ENCODE measurements around the gene OSBPL8. TPM values are rescaled to one million over a fixed set of nuclear protein-coding genes. Genes with fewer than 3 reads are reported as not detected.

OSBPL8 gene
- total and polyA plus RNA-seq, 2 of the 8 experiments (the other 6 are each of a cell fraction or from before 2014, with no cell fraction given), result 10.9 to 81.1 TPM

GRCh38 chr12:76457818-76458217 lies 101.8 kb downstream of the OSBPL8 start:
- no peak overlapping the region for H2BK15ac ChIP-seq (ENCODE audit: low read length)
- no peak overlapping the region for H3K9ac ChIP-seq (replicated peaks in 1 of 4; ENCODE audit: extremely low read depth in 1 of 4, low read depth in 3 of 4, low read length in 3 of 4)
- no peak overlapping the region for H3K18ac ChIP-seq (ENCODE audit: extremely low read depth, low read length)
- no peak overlapping the region for H3K4me2 ChIP-seq (ENCODE audit: insufficient read depth in 1 of 2, low read depth in 2 of 2, low read length in 2 of 2)
- no peak overlapping the region for H4K5ac ChIP-seq (ENCODE audit: insufficient read length, low read depth, low read length)
- POLR2A ChIA-PET (ENCODE audit: partially characterized antibody), result interaction anchor here (0.8 kb wide), 1 partner anchor 14 kb away, joined by 4 read pairs; no protein-coding TSS in a partner anchor
- H2AK5ac ChIP-seq (ENCODE audit: low read depth, low read length), result no peak overlapping the region
- no peak overlapping the region for H2BK12ac ChIP-seq (ENCODE audit: low read depth, low read length)
- H3K27ac ChIP-seq (ENCODE audit: low read depth, low read length), result no peak overlapping the region
- H3K23ac ChIP-seq (ENCODE audit: insufficient read length), result no peak overlapping the region
- H3K23me2 ChIP-seq (ENCODE audit: low read depth, low read length), result no peaks in the 10 kb centered on the region
- H3K79me2 ChIP-seq (ENCODE audit: control insufficient read depth in 1 of 2, insufficient read depth in 2 of 2, low read length in 2 of 2), result no peaks in the 10 kb centered on the region
- no peak overlapping the region for H3K56ac ChIP-seq (replicated peaks; ENCODE audit: insufficient read length, low read depth, low read length)
- H2BK120ac ChIP-seq (replicated peaks; ENCODE audit: low read depth, low read length), result no peak overlapping the region
- H4K20me1 ChIP-seq (replicated peaks in 1 of 2; ENCODE audit: control insufficient read depth in 1 of 2, insufficient read depth in 2 of 2, low read length in 2 of 2), result peaks cover 0 to 4% of the 10 kb centered on the region in 2 experiments
- no peak overlapping the region for H2BK20ac ChIP-seq (ENCODE audit: low read length)
- H2AFZ ChIP-seq (ENCODE audit: low read length), result no peak overlapping the region
- WGBS, 2 experiments (ENCODE audit: extremely low coverage in 1 of 2, insufficient coverage in 1 of 2, insufficient read length in 1 of 2, insufficient replicate concordance in 2 of 2, low coverage in 1 of 2, low lambda C conversion rate in 2 of 2, missing lambda C conversion rate in 1 of 2), result 60% methylated on average over 5 of the region's 5 CpGs; no CpG with 5 or more reads in 1 of the 2 experiments
- no peak overlapping the region for H4K8ac ChIP-seq (ENCODE audit: extremely low read depth, insufficient read depth, low read length)
- no peaks in the 10 kb centered on the region for H3K4me1 ChIP-seq (replicated peaks in 1 of 4; ENCODE audit: control insufficient read depth in 3 of 4, insufficient read depth in 4 of 4, low read length in 3 of 4)
- no peaks in the 10 kb centered on the region for H3K27me3 ChIP-seq (replicated peaks in 1 of 4; ENCODE audit: control insufficient read depth in 3 of 4, extremely low read depth in 1 of 4, insufficient read depth in 3 of 4, low read length in 3 of 4)
- H4K91ac ChIP-seq (replicated peaks; ENCODE audit: insufficient read length, low read length), result no peak overlapping the region
- no peak for DNase-seq (ENCODE audit: low read depth in 1 of 2, low spot score in 2 of 2)
- no peaks in the 10 kb centered on the region for H3K9me3 ChIP-seq (ENCODE audit: insufficient read depth in 2 of 2, low read depth in 1 of 2, low read length in 1 of 2)
- no peak overlapping the region for H2BK5ac ChIP-seq (ENCODE audit: low read depth, low read length)
- no peaks in the 10 kb centered on the region for H3K79me1 ChIP-seq (ENCODE audit: low read depth, low read length)
- H3K36me3 ChIP-seq (ENCODE audit: control insufficient read depth in 2 of 4, insufficient read depth in 4 of 4, low read length in 3 of 4), result no peaks in the 10 kb centered on the region
- FAIRE-seq, result no peak
- no peak overlapping the region for H3K4ac ChIP-seq (replicated peaks; ENCODE audit: insufficient read length, low read depth, low read length)
- CTCF ChIA-PET (ENCODE audit: partially characterized antibody), result interaction anchor here (1.1 to 1.8 kb wide), 3 partner anchors 11 to 403 kb away, joined by 3 to 5 read pairs (median 3); no protein-coding TSS in a partner anchor
- H3K4me3 ChIP-seq (ENCODE audit: extremely low read depth in 1 of 4, insufficient read depth in 2 of 4, low read depth in 3 of 4, low read length in 4 of 4), result no peak overlapping the region
- no peak overlapping the region for H3K14ac ChIP-seq (ENCODE audit: insufficient read length)
- TF ChIP-seq SRF (IDR thresholded peaks at IDR 0.05; ENCODE audit: low read depth, low read length) (no peak), TAF1 (IDR thresholded peaks at IDR 0.05; ENCODE audit: low read depth, low read length) (no peak), SIN3A (conservative IDR thresholded peaks at IDR 0.05 in 1 of 2, IDR thresholded peaks at IDR 0.05 in 1 of 2; ENCODE audit: low read depth in 1 of 2, low read length in 2 of 2) (no peak), GTF2F1 (IDR thresholded peaks at IDR 0.05; ENCODE audit: borderline replicate concordance, low read depth, low read length) (no peak), TCF12 (IDR thresholded peaks at IDR 0.05; ENCODE audit: low read depth, low read length) (no peak), ASH2L (IDR thresholded peaks at IDR 0.05; ENCODE audit: low read length) (no peak), KDM1A (IDR thresholded peaks at IDR 0.05; ENCODE audit: borderline replicate concordance, low read length) (no peak), CBX5 (IDR thresholded peaks at IDR 0.05; ENCODE audit: low read depth, low read length) (no peak), RXRA (IDR thresholded peaks at IDR 0.05; ENCODE audit: insufficient read depth, low read depth, low read length) (no peak), TEAD4 (IDR thresholded peaks at IDR 0.05; ENCODE audit: low read depth, low read length) (no peak), CBX8 (IDR thresholded peaks at IDR 0.05; ENCODE audit: borderline replicate concordance, low read depth, low read length) (no peak)
- TF ChIP-seq, protein P1, sequence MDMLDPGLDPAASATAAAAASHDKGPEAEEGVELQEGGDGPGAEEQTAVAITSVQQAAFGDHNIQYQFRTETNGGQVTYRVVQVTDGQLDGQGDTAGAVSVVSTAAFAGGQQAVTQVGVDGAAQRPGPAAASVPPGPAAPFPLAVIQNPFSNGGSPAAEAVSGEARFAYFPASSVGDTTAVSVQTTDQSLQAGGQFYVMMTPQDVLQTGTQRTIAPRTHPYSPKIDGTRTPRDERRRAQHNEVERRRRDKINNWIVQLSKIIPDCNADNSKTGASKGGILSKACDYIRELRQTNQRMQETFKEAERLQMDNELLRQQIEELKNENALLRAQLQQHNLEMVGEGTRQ (IDR thresholded peaks at IDR 0.05; ENCODE audit: low read length), result no peak

Measured in H1 (cell line).